NCI-H748 treated with DMSO at 0.1 percent for 48 hours (cell line): ENCODE measurements around the gene TIE1.

Experiments
- DNase-seq: peaks from one replicate; lab custom pipeline; 2025; lab: John Stamatoyannopoulos, UW

Gene TIE1

DNA sequence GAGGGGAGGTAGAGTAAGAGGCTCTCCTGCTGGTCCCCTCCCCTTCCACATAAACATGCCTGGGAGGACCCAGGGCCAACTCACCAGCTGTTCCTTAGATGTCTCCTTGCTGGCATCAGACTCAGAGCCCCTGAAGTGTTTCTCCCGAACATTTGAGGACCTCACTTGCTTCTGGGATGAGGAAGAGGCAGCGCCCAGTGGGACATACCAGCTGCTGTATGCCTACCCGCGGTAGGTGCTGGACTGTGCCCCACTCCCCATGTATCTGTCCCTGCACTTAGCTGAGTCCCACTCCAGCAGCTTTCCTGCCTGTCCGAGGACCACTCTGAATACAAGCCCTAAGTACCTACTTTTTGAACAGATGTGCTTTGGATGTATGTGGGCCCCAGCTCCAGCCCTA lies 37.2 kb downstream of the TIE1 start:
- DNase-seq: no peak

- no peak for DNase-seq
Measured at GRCh38 chr1:43339584-43340232, 38.9 kb downstream of the TIE1 start.

- no peak for DNase-seq
Measured at GRCh38 chr1:43340559-43340958, 39.8 kb downstream of the TIE1 start.

DNA sequence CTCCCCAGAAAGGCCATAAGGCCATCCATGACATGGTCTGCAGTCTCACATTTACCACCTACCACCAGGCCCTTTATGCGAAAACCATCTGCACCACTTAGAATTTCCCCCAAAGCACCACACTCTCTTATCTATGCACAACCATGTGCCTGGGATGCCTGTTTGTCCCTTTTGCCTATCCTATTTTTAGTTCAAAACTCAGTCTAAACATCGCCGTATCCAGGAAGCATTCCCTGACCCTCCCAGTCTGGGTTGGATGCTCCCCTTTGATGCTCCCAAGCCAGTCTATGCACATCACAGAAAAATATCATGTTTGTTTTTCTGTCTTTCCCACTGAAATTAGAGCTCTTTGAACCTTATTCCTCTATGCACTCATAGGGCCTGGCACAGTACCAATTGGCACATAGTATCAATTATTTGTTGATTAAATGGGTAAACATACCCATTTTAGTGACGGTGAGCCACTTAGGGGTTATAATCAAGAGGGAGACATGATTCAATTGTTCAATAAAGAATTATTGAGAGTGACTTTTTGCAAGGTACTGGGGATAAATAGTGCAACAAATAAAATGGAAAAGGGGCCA lies 43.6 kb downstream of the TIE1 start:
- DNase-seq: no peak

DNA sequence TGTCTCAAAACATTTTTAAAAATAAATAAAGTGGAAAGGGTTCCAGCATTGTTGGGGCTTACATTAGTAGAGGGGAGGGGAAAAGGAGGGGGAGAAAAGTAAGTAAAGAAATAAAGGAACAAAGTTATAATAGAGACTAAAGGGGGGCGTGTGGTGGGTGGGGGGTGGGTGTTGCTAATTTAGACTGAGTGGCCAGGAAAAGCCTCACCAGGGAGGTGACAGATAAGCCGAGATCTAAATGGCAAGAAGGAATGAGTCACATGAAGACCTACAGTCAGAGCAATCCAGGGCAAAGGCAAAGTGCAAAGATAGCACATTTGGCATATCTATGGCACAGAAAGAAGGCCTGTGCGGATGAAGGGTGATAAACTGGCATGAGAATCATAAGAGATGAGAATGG lies 44.3 kb downstream of the TIE1 start:
- no peak for DNase-seq

- no peak for DNase-seq
Measured at GRCh38 chr1:43346636-43347035, 45.9 kb downstream of the TIE1 start.

DNA sequence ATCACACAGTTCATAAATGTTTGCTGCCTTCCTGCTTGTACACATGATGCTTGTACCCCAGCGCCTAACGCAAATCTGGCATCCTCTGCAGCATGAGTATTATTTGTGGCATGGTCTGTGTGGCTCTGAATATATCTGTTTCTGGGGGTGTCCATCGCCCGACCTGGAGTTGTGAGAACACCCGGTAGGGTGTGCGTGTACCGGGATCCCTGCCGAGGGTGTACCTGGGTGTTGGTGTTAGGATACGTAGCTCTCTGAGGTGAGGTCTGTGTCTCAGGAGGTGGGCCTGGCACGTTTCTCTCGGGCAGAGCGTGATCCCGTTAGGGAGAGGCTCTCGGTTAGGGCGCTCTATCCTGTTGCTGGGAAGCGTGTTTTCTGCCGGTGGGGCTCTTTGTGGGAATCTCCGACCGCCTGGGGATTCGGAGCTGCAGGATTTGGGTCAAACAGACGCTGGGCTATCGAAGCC lies 47.6 kb downstream of the TIE1 start:
- DNase-seq: peak; percentile 98

DNA sequence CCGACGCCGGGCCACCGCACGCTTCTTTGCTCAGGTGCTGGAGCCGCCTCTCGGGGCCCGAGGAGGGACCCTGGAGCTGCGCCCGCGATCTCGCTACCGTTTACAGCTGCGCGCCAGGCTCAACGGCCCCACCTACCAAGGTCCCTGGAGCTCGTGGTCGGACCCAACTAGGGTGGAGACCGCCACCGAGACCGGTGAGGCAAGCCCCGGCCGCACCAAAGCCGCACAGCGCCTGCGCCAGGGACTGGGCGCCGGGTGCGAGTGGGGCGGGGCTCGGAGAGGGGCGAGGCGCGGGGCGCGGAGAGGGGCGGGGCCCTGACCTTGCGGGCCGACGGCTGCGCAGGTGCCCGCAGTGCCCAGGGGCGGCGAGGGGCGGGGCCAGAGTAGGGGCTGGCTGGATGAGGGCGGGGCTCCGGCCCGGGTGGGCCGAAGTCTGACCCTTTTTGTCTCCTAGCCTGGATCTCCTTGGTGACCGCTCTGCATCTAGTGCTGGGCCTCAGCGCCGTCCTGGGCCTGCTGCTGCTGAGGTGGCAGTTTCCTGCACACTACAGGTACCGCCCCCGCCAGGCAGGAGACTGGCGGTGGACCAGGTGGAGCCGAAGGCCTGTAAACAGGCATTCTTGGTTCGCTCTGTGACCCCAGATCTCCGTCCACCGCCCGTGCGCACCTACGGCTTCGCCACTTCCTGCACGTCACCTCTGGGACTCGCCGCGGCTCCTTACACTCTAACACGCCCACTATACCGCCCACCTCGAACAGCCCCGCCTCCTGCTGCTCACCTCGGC lies 48.2 kb downstream of the TIE1 start:
- peak; percentile 100 for DNase-seq

DNA sequence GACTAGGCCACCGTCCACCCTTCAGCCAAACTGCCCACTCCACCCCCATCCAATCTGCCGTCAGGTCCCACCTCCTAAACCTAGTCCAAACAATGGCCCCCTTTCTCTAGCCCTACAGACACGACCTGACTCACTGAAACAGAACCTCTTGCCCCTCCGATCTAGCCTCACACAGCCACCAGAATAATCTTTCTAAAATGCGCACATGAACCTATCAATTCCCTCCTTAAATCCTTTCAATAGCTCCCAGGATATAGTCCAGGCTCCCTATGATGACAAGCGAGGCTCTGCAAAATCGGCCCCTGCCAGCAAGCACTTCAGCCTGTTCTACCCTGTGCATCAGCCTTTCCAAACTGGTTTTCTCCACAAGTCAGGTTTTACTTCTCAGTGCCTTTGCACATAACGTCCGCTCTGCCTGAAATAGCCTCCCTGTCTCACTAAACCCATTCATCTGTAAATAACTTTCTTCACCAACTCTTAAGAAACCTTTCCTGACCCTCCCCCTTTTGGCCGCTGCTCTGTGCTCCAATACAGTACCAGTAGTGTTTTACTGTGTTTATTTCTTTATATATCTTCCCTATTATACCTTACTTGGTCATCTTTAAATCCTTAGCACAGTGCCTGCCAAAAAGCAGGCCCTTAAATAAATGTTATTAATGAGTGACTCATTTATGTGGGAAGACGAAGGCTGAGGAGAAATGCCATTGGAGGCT lies 49.0 kb downstream of the TIE1 start:
- no peak for DNase-seq

DNA sequence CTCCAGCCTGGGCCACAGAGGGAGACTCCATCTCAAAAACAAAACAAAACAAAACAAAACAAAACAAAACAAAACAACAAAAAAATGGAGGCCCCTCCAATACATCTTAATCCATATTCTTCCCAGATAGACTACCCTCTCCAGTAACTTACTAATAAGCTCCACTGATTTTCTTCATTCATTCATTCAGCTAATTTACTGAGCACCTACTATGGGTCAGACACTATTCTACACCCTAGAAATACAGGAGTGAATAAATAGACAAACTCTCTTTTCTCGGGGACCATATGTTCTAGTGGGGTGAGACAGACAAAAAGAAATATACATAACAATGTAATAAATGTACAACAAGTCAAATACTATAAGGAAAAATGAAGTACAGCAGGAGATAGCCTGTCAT lies 50.2 kb downstream of the TIE1 start:
- no peak for DNase-seq

GRCh38 chr1:43351421-43352350 lies 50.9 kb downstream of the TIE1 start:
- no peak for DNase-seq

- DNase-seq: no peak
Measured at GRCh38 chr1:43352351-43352705, 51.5 kb downstream of the TIE1 start.

GRCh38 chr1:43352881-43353280 lies 52.1 kb downstream of the TIE1 start:
- no peak for DNase-seq

DNA sequence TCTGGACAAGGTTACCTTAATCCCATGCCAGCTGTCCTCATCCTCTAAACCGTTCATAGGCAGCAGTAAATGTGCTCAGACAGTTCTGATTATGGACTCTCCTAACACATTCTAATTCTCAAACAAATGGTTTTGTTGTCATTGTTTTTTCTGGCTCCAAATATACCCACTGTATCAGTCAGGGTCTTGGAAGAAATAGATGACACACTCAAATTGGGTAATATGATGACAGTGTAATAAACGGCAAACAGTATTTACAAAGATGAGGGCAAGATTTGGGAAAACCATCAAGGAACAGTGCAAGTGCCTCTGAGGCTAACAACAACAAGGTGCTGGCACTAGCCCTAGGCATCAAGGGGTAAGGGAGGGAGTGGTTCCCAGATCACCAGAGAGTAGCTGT lies 53.7 kb downstream of the TIE1 start:
- DNase-seq: no peak

GRCh38 chr1:43354936-43355335 lies 54.2 kb downstream of the TIE1 start:
- no peak for DNase-seq

- DNase-seq: no peak
Measured at GRCh38 chr1:43357251-43357650, 56.5 kb downstream of the TIE1 start.

DNA sequence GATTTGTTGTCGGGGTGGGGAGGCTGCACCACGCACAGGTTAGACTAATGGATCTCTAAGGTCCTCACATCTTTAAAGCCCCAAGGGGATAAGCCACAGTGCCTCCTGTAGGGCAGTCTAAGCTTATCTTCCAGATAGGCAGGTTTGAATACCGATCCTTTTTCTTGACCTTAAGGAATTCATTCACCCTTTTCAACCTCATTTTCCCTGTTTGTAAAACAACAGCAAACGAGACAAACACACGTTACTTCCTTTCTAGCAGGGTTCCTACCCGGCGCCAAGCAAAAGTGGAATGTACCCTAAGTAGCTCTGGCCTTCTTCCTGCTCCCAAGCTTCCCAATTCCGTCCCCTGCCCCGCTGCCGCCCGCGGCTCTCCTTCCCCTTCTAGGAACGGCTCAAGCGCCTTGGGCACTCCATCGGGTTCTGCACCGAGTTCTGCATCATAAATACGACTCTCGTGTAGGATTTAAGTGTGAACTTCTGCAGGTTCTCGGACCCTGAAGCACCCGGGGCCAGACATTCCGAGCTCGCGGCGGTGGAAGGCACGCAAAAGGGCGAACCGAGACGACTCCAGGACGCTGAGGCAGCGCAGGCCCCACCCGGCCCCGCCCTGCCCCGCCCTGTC lies 57.5 kb downstream of the TIE1 start:
- peak; percentile 99 for DNase-seq

DNA sequence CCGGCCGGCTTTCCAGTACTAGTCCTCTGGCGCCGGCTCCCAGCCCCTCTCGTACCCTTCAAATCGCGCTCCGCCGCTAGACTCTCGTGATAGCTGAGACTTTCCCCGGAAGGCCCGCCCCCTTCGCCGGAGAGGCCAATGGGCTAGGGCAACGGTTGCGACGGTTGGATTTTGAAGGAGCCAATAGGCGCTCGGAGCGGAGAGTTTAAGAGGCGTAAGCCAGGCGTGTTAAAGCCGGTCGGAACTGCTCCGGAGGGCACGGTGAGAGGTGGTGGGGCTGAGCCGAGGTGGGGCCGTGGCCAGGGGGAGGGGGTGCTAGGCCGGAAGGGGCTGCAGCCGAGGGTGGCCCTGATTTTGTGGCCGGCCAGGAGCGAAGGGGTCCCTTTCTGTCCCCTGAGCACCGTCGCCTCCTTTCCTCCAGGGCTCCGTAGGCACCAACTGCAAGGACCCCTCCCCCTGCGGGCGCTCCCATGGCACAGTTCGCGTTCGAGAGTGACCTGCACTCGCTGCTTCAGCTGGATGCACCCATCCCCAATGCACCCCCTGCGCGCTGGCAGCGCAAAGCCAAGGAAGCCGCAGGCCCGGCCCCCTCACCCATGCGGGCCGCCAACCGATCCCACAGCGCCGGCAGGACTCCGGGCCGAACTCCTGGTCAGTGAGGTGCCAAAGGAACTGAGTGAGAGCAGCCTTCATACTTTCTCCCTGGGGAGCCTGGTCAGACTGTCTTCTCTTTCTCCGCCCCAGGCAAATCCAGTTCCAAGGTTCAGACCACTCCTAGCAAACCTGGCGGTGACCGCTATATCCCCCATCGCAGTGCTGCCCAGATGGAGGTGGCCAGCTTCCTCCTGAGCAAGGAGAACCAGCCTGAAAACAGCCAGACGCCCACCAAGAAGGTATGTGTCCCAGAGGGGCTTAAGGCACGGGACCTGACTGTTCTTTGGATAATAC lies 58.2 kb downstream of the TIE1 start, which contains the start of gene CDC20:
CDC20 (plus strand) TSS at position 236 of the 948 bp plus-strand sequence; CDS start at position 471, 235 bp downstream.
- DNase-seq: peak; percentile 100

DNA sequence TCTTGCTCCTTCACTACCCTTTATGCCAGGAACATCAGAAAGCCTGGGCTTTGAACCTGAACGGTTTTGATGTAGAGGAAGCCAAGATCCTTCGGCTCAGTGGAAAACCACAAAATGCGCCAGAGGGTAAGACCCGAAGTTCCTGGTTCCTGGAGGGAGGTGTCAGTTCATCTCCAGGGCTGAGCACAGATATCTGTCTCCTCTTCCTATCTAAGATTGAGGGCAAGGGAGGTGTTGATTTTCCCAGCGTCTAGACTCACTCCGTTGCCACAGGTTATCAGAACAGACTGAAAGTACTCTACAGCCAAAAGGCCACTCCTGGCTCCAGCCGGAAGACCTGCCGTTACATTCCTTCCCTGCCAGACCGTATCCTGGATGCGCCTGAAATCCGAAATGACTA lies 58.9 kb downstream of the TIE1 start:
- no peak for DNase-seq

DNA sequence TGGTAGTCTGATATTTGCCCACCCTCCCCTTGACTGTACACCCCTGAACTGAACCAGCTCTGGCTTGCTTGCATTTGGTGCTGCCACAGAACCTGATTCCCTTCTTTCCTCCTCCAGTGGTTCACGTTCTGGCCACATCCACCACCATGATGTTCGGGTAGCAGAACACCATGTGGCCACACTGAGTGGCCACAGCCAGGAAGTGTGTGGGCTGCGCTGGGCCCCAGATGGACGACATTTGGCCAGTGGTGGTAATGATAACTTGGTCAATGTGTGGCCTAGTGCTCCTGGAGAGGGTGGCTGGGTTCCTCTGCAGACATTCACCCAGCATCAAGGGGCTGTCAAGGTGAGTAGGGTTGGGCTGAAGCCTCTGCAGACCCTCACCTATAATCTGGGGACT lies 59.8 kb downstream of the TIE1 start:
- no peak for DNase-seq
